ENCODE results near the gene IL13. TPM values are rescaled to one million over a fixed set of nuclear protein-coding genes. Genes with fewer than 3 reads are reported as not detected.

The IL13 gene
- total RNA-seq, 4 donors from 2014 or later = 0.80 to 1.4 TPM; not detected in 2

GRCh38 chr5:132661231-132662003 is 3.4 kb downstream of the IL13 start:
- peaks cover 7% of the 10 kb centered on the region for H3K27me3 ChIP-seq
- peaks cover 6% of the 10 kb centered on the region for H3K4me1 ChIP-seq
- TF ChIP-seq CTCF (IDR thresholded peaks at IDR 0.05) (no peak), POLR2A (IDR thresholded peaks at IDR 0.05) (no peak), EP300 (IDR thresholded peaks at IDR 0.05) (no peak), POLR2AphosphoS5 (IDR thresholded peaks at IDR 0.05) (no peak)
- H3K27ac ChIP-seq = no peak overlapping the region
- no peaks in the 10 kb centered on the region for H3K9me3 ChIP-seq
- WGBS = 82% methylated on average over 8 of the region's 12 CpGs
- no peak for DNase-seq (ENCODE audit: low spot score in 2 of 2)
- no peak overlapping the region for H3K4me3 ChIP-seq
- no peaks in the 10 kb centered on the region for H3K36me3 ChIP-seq

DNA sequence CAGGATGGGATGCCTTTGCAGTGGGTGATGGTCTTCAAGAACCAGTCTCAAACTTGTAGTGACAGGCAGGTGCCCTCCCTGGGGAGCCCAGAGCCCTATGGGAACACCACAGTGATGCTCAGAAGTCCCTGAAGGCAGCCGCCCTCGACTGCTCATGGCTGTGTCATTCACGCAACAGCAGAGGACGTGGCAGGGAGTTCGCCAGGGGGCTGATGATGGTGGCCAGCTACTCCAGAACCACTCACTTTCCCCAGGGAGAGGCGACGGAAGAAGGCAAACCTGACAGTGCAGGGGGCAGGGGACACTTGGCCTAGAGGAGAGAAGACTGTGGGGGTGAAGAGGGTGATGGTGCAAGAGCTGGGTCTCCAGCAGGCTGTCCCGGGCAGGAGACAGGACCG is 4.0 kb downstream of the IL13 start:
- Histone ChIP-seq H3K9me3 (no peaks in the 10 kb centered on the region), H3K4me1 (no peaks in the 10 kb centered on the region), H3K27ac (no peak overlapping the region), H3K27me3 (peaks cover 2% of the 10 kb centered on the region), H3K4me3 (no peak overlapping the region), H3K36me3 (no peaks in the 10 kb centered on the region)
- 98% methylated on average over 9 of the region's 9 CpGs for WGBS
- no peak for DNase-seq (ENCODE audit: low spot score in 2 of 2)
- TF ChIP-seq CTCF (IDR thresholded peaks at IDR 0.05) = no peak
- no peak for TF ChIP-seq POLR2A (IDR thresholded peaks at IDR 0.05)
- TF ChIP-seq POLR2AphosphoS5 (IDR thresholded peaks at IDR 0.05) = no peak
- TF ChIP-seq EP300 (IDR thresholded peaks at IDR 0.05) = no peak

- no peak overlapping the region for H3K27ac ChIP-seq
- WGBS = 79% methylated on average over 22 of the region's 25 CpGs
Observed at GRCh38 chr5:132662925-132663770, 5.2 kb downstream of the IL13 start.

GRCh38 chr5:132663771-132664695 is 6.1 kb downstream of the IL13 start:
- TF ChIP-seq POLR2A (IDR thresholded peaks at IDR 0.05) (no peak), EP300 (IDR thresholded peaks at IDR 0.05) (no peak), CTCF (IDR thresholded peaks at IDR 0.05) (no peak), POLR2AphosphoS5 (IDR thresholded peaks at IDR 0.05) (no peak)
- Histone ChIP-seq H3K27me3 (no peaks in the 10 kb centered on the region), H3K36me3 (no peaks in the 10 kb centered on the region), H3K9me3 (no peaks in the 10 kb centered on the region), H3K27ac (no peak overlapping the region), H3K4me3 (no peak overlapping the region), H3K4me1 (no peaks in the 10 kb centered on the region)
- 81% methylated on average over 13 of the region's 13 CpGs for WGBS
- peak in 1 of 2 donors; percentile 49 for DNase-seq (ENCODE audit: low spot score in 2 of 2)

More at GRCh38 chr5:132662925-132663770, 5.2 kb downstream of the IL13 start:
- no peak for DNase-seq (ENCODE audit: low spot score in 2 of 2)
- no peaks in the 10 kb centered on the region for H3K9me3 ChIP-seq
- no peak overlapping the region for H3K4me3 ChIP-seq
- H3K27me3 ChIP-seq = no peaks in the 10 kb centered on the region
- TF ChIP-seq POLR2AphosphoS5 (IDR thresholded peaks at IDR 0.05) (no peak), EP300 (IDR thresholded peaks at IDR 0.05) (no peak), CTCF (IDR thresholded peaks at IDR 0.05) (no peak), POLR2A (IDR thresholded peaks at IDR 0.05) (no peak)
- H3K4me1 ChIP-seq = no peaks in the 10 kb centered on the region
- no peaks in the 10 kb centered on the region for H3K36me3 ChIP-seq
